HepG2 (cell line): ENCODE measurements around the gene CTNNBL1. TPM values are rescaled to one million over a fixed set of nuclear protein-coding genes. Genes with fewer than 3 reads are reported as not detected.
A peak's percentile ranks its signal among the peaks of the same experiment; 100 is the strongest.

Source experiments
- ARID2 ChIP-seq: sonication (generic); formaldehyde crosslinking; IDR thresholded peaks from 2 replicates; pipeline ENCODE4 v1.8.1; 2022; ENCODE audit warnings: mild to moderate bottlenecking, missing genetic modification reagents, borderline replicate concordance
- CAMTA2 ChIP-seq: sonication (generic); formaldehyde crosslinking; IDR thresholded peaks from 2 replicates; pipeline ENCODE4 v1.4.0; 2020; ENCODE audit warnings: mild to moderate bottlenecking, missing genetic modification reagents, borderline replicate concordance
- DNMT1 ChIP-seq: sonication (generic); formaldehyde crosslinking; IDR thresholded peaks from 2 replicates; pipeline ENCODE4 v1.5.1; 2020; ENCODE audit warnings: mild to moderate bottlenecking, missing genetic modification reagents
- KDM5B ChIP-seq: sonication (generic); formaldehyde crosslinking; IDR thresholded peaks from 2 replicates; pipeline ENCODE4 v1.4.0; 2020; ENCODE audit warnings: missing genetic modification reagents, mild to moderate bottlenecking, borderline replicate concordance
- ZBTB7A ChIP-seq: sonication (generic); formaldehyde crosslinking; IDR thresholded peaks from 2 replicates; pipeline ENCODE4 v1.8.0; 2022; ENCODE audit warnings: mild to moderate bottlenecking, missing genetic modification reagents
- ZFP36L1 ChIP-seq: sonication (generic); formaldehyde crosslinking; IDR thresholded peaks from 2 replicates; pipeline ENCODE4 v1.8.0; 2022; ENCODE audit warnings: mild to moderate bottlenecking, missing genetic modification reagents, moderate library complexity
- ZNF10 ChIP-seq: sonication (generic); formaldehyde crosslinking; IDR thresholded peaks from 2 replicates; pipeline ENCODE4 v1.4.0; 2020; ENCODE audit warnings: mild to moderate bottlenecking, low read depth, missing genetic modification reagents, borderline replicate concordance
- ZNF343 ChIP-seq: sonication (generic); formaldehyde crosslinking; IDR thresholded peaks from 2 replicates; pipeline ENCODE4 v1.4.0; 2020; ENCODE audit warnings: mild to moderate bottlenecking, missing genetic modification reagents
- ZNF468 ChIP-seq: sonication (generic); formaldehyde crosslinking; IDR thresholded peaks from 2 replicates; pipeline ENCODE4 v1.8.0; 2022; ENCODE audit warnings: mild to moderate bottlenecking, moderate library complexity, missing genetic modification reagents
- ZNF83 ChIP-seq: sonication (generic); formaldehyde crosslinking; IDR thresholded peaks from 2 replicates; pipeline ENCODE4 v1.4.0; 2020; ENCODE audit warnings: missing genetic modification reagents, mild to moderate bottlenecking, borderline replicate concordance
- polyA plus RNA-seq, 8 experiments: library from polyadenylated mRNA; depleted of rRNA in 3 of 8; stranded (reverse) in 7 of 8; unstranded in 1 of 8; fragments of >200 nt; fragmentation: Illumina TruSeq in 4 of 8; extraction: Trizol in 4 of 8; gene quantifications; 2 replicates each; pipeline versions ENCODE4 v1.2.1 to v1.2.3, GENCODE V29; 2011 to 2016; ENCODE audit warnings: low read depth in 4 of 8, missing spikeins in 1 of 8, mixed read lengths in 1 of 8; ENCODE audit not compliant: insufficient read depth in 1 of 8
- total RNA-seq, 5 experiments: library from RNA; depleted of rRNA; stranded (reverse); fragments of >200 nt; fragmentation: Illumina TruSeq; extraction: Trizol; gene quantifications; 2 replicates each; pipeline ENCODE4 v1.2.3, GENCODE V29; 2016; ENCODE audit warnings: low read depth in 1 of 5
- TF ChIP-seq, protein P1 (sequence below): sonication (generic); formaldehyde crosslinking; IDR thresholded peaks from 2 replicates; pipeline ENCODE4 v1.5.0; 2020; ENCODE audit warnings: missing genetic modification reagents, mild to moderate bottlenecking, borderline replicate concordance
- TF ChIP-seq, protein P2 (sequence below): sonication (generic); formaldehyde crosslinking; IDR thresholded peaks from 2 replicates; pipeline ENCODE4 v1.4.0; 2020; ENCODE audit warnings: missing genetic modification reagents
- TF ChIP-seq, protein P3 (sequence below): sonication (generic); formaldehyde crosslinking; IDR thresholded peaks from 2 replicates; pipeline ENCODE4 v1.4.0; 2020; ENCODE audit warnings: missing genetic modification reagents, borderline replicate concordance
- TF ChIP-seq, protein P4 (sequence below): sonication (generic); formaldehyde crosslinking; IDR thresholded peaks from 2 replicates; pipeline ENCODE4 v1.5.0; 2020; ENCODE audit warnings: mild to moderate bottlenecking, missing genetic modification reagents, moderate library complexity

The CTNNBL1 gene
- total and polyA plus RNA-seq, 2 of the 13 experiments (the other 11 are each of a cell fraction or from before 2014, with no cell fraction given), result 49.3 to 94.6 TPM

DNA sequence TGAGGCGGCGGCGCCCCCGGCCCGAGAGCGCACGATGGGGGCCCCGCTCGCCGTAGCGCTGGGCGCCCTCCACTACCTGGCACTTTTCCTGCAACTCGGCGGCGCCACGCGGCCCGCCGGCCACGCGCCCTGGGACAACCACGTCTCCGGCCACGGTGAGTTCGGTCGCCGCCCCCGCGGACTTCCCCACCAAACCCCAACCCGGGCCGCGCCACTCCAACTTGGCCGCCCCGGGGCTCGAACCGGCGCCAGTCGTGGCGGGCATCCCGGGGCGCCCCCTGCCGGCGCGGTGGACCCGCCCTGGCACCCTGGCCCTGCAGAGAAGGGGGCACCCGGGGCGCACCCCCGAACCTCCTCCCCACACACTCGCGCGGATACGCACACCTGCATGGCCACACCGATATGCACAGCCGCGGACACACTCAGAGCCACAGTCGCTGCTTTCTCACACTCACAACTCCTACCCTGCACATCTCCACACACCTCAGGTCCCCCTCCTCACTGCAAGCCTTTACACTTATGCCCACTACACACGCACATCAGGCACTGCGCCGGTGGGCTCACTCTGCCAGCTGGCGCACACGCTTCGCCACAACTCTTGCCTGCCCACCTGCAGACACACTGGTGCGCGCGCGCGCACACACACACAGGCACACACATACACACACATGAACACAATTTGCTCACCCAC is 209.6 kb downstream of the CTNNBL1 start (continued):
- peak; percentile 67; the same call in 1 of the 2 replicates for TF ChIP-seq ZBTB7A (CRISPR knock-in tag)
- TF ChIP-seq DNMT1, result 0 out of 2 replicates have a peak, but pooled peaks have one; percentile 38
- TF ChIP-seq ZFP36L1 (CRISPR knock-in tag), result no peak
- TF ChIP-seq, protein P1, sequence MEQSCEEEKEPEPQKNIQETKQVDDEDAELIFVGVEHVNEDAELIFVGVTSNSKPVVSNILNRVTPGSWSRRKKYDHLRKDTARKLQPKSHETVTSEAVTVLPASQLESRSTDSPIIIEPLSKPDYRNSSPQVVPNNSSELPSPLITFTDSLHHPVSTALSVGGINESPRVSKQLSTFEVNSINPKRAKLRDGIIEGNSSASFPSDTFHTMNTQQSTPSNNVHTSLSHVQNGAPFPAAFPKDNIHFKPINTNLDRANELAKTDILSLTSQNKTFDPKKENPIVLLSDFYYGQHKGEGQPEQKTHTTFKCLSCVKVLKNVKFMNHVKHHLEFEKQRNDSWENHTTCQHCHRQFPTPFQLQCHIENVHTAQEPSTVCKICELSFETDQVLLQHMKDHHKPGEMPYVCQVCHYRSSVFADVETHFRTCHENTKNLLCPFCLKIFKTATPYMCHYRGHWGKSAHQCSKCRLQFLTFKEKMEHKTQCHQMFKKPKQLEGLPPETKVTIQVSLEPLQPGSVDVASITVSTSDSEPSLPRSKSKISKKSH, result peak; percentile 55; the same call in 1 of the 2 replicates
- TF ChIP-seq, protein P2, sequence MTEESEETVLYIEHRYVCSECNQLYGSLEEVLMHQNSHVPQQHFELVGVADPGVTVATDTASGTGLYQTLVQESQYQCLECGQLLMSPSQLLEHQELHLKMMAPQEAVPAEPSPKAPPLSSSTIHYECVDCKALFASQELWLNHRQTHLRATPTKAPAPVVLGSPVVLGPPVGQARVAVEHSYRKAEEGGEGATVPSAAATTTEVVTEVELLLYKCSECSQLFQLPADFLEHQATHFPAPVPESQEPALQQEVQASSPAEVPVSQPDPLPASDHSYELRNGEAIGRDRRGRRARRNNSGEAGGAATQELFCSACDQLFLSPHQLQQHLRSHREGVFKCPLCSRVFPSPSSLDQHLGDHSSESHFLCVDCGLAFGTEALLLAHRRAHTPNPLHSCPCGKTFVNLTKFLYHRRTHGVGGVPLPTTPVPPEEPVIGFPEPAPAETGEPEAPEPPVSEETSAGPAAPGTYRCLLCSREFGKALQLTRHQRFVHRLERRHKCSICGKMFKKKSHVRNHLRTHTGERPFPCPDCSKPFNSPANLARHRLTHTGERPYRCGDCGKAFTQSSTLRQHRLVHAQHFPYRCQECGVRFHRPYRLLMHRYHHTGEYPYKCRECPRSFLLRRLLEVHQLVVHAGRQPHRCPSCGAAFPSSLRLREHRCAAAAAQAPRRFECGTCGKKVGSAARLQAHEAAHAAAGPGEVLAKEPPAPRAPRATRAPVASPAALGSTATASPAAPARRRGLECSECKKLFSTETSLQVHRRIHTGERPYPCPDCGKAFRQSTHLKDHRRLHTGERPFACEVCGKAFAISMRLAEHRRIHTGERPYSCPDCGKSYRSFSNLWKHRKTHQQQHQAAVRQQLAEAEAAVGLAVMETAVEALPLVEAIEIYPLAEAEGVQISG (CRISPR knock-in tag), result 0 out of 2 replicates have a peak, but pooled peaks have one; percentile 53
- TF ChIP-seq ZNF10, result no peak
- peak; percentile 62; the same call in 1 of the 2 replicates for TF ChIP-seq ZNF343
- TF ChIP-seq CAMTA2 (CRISPR knock-in tag), result 0 out of 2 replicates have a peak, but pooled peaks have one; percentile 45
- TF ChIP-seq, protein P3, sequence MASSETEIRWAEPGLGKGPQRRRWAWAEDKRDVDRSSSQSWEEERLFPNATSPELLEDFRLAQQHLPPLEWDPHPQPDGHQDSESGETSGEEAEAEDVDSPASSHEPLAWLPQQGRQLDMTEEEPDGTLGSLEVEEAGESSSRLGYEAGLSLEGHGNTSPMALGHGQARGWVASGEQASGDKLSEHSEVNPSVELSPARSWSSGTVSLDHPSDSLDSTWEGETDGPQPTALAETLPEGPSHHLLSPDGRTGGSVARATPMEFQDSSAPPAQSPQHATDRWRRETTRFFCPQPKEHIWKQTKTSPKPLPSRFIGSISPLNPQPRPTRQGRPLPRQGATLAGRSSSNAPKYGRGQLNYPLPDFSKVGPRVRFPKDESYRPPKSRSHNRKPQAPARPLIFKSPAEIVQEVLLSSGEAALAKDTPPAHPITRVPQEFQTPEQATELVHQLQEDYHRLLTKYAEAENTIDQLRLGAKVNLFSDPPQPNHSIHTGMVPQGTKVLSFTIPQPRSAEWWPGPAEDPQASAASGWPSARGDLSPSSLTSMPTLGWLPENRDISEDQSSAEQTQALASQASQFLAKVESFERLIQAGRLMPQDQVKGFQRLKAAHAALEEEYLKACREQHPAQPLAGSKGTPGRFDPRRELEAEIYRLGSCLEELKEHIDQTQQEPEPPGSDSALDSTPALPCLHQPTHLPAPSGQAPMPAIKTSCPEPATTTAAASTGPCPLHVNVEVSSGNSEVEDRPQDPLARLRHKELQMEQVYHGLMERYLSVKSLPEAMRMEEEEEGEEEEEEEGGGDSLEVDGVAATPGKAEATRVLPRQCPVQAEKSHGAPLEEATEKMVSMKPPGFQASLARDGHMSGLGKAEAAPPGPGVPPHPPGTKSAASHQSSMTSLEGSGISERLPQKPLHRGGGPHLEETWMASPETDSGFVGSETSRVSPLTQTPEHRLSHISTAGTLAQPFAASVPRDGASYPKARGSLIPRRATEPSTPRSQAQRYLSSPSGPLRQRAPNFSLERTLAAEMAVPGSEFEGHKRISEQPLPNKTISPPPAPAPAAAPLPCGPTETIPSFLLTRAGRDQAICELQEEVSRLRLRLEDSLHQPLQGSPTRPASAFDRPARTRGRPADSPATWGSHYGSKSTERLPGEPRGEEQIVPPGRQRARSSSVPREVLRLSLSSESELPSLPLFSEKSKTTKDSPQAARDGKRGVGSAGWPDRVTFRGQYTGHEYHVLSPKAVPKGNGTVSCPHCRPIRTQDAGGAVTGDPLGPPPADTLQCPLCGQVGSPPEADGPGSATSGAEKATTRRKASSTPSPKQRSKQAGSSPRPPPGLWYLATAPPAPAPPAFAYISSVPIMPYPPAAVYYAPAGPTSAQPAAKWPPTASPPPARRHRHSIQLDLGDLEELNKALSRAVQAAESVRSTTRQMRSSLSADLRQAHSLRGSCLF (CRISPR knock-in tag), result no peak
- no peak for TF ChIP-seq ARID2 (CRISPR knock-in tag)
- peak; percentile 33; the same call in 1 of the 2 replicates for TF ChIP-seq ZNF83
- TF ChIP-seq KDM5B, result peak; percentile 21; the same call in 1 of the 2 replicates
- TF ChIP-seq, protein P4, sequence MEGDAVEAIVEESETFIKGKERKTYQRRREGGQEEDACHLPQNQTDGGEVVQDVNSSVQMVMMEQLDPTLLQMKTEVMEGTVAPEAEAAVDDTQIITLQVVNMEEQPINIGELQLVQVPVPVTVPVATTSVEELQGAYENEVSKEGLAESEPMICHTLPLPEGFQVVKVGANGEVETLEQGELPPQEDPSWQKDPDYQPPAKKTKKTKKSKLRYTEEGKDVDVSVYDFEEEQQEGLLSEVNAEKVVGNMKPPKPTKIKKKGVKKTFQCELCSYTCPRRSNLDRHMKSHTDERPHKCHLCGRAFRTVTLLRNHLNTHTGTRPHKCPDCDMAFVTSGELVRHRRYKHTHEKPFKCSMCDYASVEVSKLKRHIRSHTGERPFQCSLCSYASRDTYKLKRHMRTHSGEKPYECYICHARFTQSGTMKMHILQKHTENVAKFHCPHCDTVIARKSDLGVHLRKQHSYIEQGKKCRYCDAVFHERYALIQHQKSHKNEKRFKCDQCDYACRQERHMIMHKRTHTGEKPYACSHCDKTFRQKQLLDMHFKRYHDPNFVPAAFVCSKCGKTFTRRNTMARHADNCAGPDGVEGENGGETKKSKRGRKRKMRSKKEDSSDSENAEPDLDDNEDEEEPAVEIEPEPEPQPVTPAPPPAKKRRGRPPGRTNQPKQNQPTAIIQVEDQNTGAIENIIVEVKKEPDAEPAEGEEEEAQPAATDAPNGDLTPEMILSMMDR (CRISPR knock-in tag), result peak; percentile 71
- 0 out of 2 replicates have a peak, but pooled peaks have one; percentile 24 for TF ChIP-seq ZNF468 (CRISPR knock-in tag)
